KOPT-K1 (cell line): ENCODE results near the gene TMEM8B.
"Not testable (repeated sequence)": the region's sequence is repeated elsewhere in the genome, so short reads cannot be mapped to it uniquely, and the experiment has no call there.

Experiments used
- H3K27ac ChIP-seq: fragments of 200-600 bp; sonication (generic); 2 replicates; pipeline ENCODE4 v1.5.1; 2016; ENCODE audit warnings: antibody characterized with exemption, mild to moderate bottlenecking, low read depth, low read length; ENCODE audit not compliant: poor library complexity, severe bottlenecking
- H3K36me3 ChIP-seq: fragments of 200-600 bp; sonication (generic); 2 replicates; pipeline ENCODE4 v1.5.1; 2017; ENCODE audit warnings: antibody characterized with exemption, mild to moderate bottlenecking, low read length, moderate library complexity; ENCODE audit not compliant: insufficient read depth
- H3K9me3 ChIP-seq: fragments of 200-600 bp; sonication (generic); 2 replicates; pipeline ENCODE4 v1.5.1; 2017; ENCODE audit warnings: antibody characterized with exemption, low read length, mild to moderate bottlenecking; ENCODE audit not compliant: insufficient read depth, poor library complexity, severe bottlenecking

The TMEM8B gene

DNA sequence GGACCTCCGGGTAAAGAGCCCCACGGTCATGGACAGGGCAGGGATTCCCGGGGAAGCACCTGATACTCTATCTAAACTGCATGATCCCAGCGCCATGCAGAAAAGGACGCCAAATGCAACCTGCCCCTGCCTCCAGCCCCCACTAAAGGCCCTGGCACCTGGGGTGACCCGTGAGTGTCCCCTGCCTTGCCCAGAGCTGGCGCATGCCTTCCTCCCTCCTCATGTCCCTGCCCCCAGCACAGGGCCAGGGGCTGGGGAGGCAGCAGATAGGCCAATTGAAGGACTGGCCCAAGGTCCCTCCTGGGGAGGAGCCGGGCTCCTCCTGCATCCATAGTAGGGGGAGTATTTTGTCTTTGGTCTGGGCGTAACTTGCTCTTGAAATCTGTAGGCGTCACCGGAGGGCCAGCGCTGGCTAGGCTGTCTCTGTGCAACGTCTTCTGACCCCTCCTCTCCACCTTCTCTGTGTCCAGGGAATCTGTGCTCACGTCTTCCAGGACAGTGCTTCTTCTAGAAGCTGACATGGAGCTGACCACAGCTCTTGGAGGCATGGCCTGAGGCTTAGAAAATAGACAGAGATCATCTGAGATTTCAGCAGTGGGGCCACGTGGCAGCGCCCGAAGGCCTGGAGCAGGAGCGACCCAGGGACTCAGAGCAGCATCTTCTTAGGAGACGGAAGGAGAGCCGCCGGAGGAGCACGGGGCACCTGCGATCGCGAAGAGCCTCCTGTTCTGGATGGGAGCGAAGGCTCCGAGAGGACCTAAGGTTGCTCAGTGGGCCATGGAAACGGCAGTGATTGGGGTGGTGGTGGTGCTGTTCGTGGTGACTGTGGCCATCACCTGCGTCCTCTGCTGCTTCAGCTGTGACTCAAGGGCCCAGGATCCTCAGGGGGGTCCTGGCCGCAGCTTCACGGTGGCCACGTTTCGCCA is 80.9 kb downstream of the TMEM8B start:
- Histone ChIP-seq H3K9me3 (no peaks in the 10 kb centered on the region), H3K27ac (peak overlapping the region; percentile 54), H3K36me3 (no peaks in the 10 kb centered on the region)

DNA sequence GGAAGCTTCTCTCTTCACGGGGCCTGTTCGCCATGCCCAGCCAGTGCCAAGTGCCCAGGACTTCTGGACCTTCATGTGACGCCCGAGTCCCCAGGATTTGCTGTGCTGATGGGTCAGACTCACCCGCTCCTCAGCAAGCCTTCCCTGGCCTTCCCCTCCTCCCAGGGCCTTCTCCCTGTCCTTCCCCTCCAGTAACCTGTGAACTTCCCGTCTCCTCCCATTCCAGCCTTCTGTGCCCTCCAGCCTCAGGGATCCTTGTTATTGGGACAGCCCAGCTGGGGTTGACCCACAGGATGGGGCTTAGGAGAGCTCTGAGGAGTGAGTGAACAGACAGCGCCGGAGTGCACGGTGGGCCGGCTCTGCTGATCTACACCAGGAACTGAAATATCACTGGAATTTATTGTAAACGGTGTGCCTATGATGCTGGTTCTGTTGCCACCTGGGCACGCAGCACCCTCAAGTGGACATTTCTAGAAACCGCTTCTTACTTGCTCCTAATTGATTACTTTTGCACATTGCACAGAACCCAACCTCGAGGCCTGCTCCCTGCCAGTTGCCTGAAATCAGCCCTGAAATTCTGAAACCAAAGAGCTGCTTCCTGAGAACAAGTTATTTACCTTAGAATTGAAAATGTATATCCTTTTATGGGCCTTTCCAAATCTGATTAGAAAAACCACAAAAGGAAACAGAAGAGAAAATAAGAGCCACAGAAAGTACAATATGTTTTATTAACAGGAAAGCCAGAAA is 81.8 kb downstream of the TMEM8B start:
- H3K36me3 ChIP-seq, result no peaks in the 10 kb centered on the region

DNA sequence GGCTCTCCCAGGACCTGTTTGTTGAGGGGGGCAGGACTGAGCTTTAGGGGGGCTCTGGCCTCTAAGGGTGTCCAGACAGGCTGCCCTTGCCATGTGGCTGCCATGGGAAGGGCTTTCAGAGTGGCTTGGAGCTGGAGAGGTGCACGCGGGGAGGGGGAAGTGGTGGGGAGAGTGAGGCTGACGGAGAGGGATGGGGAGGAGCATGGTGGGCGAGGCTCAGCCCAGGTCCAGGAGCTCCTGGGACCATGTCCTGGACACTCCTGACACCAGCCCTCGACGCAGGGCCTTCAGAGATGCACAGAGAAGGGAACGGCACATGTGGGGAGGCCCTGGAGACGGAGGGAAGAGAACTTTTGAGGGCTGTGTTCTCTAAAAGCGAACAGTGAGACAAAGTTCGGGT is 82.7 kb downstream of the TMEM8B start:
- no peak overlapping the region for H3K27ac ChIP-seq
- H3K36me3 ChIP-seq, result no peaks in the 10 kb centered on the region
- H3K9me3 ChIP-seq, result no peaks in the 10 kb centered on the region

More for the DNA sequence above, 81.8 kb downstream of the TMEM8B start:
- Histone ChIP-seq H3K9me3 (no peaks in the 10 kb centered on the region), H3K27ac (peak overlapping the region; percentile 54)

DNA sequence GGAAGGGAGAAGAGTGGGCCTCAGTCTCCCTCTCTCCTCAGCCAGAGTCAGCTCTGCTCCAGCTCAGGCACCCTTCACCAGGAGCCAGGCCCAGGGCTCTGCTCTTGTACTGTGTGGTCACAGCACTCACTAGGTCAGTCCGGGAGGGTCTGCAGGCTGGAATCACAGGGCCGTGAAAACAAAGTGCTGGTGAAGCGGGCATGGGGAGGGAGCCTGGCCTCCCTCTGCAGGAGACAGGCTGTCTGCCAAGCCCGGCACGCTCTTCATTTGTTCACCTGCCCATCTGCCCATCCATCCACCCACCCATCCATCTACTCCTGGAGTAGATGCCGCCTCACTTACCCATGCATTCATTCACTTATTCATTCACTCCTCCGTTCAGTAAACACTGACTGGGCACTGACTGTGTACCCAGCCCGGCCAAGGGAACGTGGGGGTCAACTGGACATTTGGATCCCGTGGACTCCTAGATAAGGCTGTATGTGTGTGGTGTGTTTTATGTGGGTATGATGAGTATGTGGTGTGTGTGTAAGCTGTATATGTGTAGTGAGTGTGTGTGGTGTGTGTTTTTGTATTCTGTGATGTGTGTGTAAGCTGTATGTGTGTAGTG is 83.9 kb downstream of the TMEM8B start:
- no peaks in the 10 kb centered on the region for H3K36me3 ChIP-seq
- H3K9me3 ChIP-seq, result no peaks in the 10 kb centered on the region
- no peak overlapping the region for H3K27ac ChIP-seq

DNA sequence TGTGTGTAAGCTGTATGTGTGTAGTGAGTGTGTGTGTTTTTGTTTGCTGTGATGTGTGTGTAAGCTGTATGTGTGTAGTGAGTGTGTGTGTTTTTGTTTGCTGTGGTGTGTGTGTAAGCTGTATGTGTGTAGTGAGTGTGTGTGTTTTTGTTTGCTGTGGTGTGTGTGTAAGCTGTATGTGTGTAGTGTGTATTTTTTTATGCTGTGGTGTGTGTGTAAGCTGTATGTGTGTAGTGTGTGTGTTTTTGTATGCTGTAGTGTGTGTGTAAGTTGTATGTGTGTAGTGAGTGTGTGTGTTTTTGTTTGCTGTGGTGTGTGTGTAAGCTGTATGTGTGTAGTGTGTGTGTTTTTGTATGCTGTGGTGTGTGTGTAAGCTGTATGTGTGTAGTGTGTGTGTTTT is 84.4 kb downstream of the TMEM8B start:
- H3K9me3 ChIP-seq, H3K36me3 ChIP-seq, H3K27ac ChIP-seq: not testable (repeated sequence)

DNA sequence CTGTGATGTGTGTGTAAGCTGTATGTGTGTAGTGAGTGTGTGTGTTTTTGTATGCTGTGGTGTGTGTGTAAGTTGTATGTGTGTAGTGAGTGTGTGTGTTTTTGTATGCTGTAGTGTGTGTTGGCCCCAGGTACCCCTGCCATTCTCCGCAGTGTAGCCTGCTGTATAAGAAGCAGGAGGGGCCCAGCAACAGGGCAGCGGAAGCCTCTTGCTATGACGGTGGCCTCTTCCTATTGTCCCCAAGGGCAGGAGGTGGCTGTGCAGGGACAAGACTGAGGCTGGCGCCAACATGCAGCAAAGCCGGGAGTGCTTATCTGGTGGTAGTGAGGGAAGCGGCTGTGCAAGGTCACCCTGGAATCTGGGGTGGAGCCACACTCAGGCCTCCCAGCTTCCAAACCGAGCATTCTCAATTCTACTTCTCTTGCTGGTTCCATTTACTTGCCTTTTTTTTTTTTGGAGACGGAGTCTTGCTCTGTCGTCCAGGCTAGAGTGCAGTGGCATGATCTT is 85.3 kb downstream of the TMEM8B start:
- H3K27ac ChIP-seq, result no peak overlapping the region

More for the DNA sequence above, 85.3 kb downstream of the TMEM8B start:
- no peaks in the 10 kb centered on the region for H3K9me3 ChIP-seq
- H3K36me3 ChIP-seq, result no peaks in the 10 kb centered on the region
